IMR-90 (cell line): ENCODE measurements around the gene TOP3B. TPM values are rescaled to one million over a fixed set of nuclear protein-coding genes. Genes with fewer than 3 reads are reported as not detected.

ENCODE experiments used
- ATAC-seq: fragments of 200-7000 bp; cut with Tn5 transposase; 2 replicates; pipeline ENCODE4 v1.9.1; 2020; ENCODE audit warnings: low read depth, mild to moderate bottlenecking, moderate library complexity
- BruUV-seq: library from RNA; stranded (reverse); fragments of 400-500 nt; replicated peaks from 2 replicates; lab custom pipeline; 2021; lab: Mats Ljungman, UMichigan
- CTCF ChIA-PET: fragments of 300-600 bp; formaldehyde crosslinking; extraction: SDS; loops from one replicate; lab custom pipeline; 2021; ENCODE audit warnings: antibody characterized with exemption; lab: Yijun Ruan, JAX
- POLR2A ChIA-PET: fragments of 300-600 bp; sonication (Branson Sonifier 250); formaldehyde crosslinking; loops from one replicate; lab custom pipeline; 2022; ENCODE audit warnings: antibody characterized with exemption; ENCODE audit not compliant: unreplicated experiment; lab: Charles Lee
- DNase-seq: peaks from one replicate; pipeline ENCODE4 v3.0.0; 2013
- H2AFZ ChIP-seq: replicated peaks from 2 replicates; pipeline ENCODE3; 2013; ENCODE audit warnings: low read length, mild to moderate bottlenecking; ENCODE audit not compliant: poor library complexity
- H2AK5ac ChIP-seq: 2 replicates; pipeline ENCODE4 v1.6.1; 2013; ENCODE audit warnings: low read depth, low read length, inconsistent platforms
- H2AK9ac ChIP-seq: replicated peaks from 2 replicates; pipeline ENCODE3; 2013; ENCODE audit warnings: mild to moderate bottlenecking, low read depth, low read length, moderate library complexity; ENCODE audit not compliant: poor library complexity
- H2BK120ac ChIP-seq: 2 replicates; pipeline ENCODE4 v1.6.1; 2013; ENCODE audit warnings: low read depth, low read length, inconsistent platforms
- H2BK15ac ChIP-seq: 3 replicates; pipeline ENCODE4 v1.6.1; 2013; ENCODE audit warnings: low read depth, low read length, inconsistent platforms
- H2BK20ac ChIP-seq: 2 replicates; pipeline ENCODE4 v1.6.1; 2013; ENCODE audit warnings: low read depth, mild to moderate bottlenecking, inconsistent platforms, low read length, moderate library complexity
- H2BK5ac ChIP-seq: 2 replicates; pipeline ENCODE4 v1.6.1; 2013; ENCODE audit warnings: mild to moderate bottlenecking, low read depth, low read length, inconsistent platforms; ENCODE audit not compliant: poor library complexity, severe bottlenecking
- H3K14ac ChIP-seq: replicated peaks from 2 replicates; pipeline ENCODE4 v1.6.1; 2013; ENCODE audit warnings: low read depth, low read length, inconsistent platforms
- H3K18ac ChIP-seq: 2 replicates; pipeline ENCODE4 v1.6.1; 2013; ENCODE audit warnings: low read depth, low read length, control low read depth
- H3K23ac ChIP-seq: 2 replicates; pipeline ENCODE4 v1.6.1; 2013; ENCODE audit warnings: low read depth, low read length, inconsistent platforms
- H3K27ac ChIP-seq: 2 replicates; pipeline ENCODE4 v1.5.1; 2013; ENCODE audit warnings: mild to moderate bottlenecking, control low read depth, low read length; ENCODE audit not compliant: insufficient read depth
- H3K27me3 ChIP-seq: 2 replicates; pipeline ENCODE4 v1.6.1; 2013; ENCODE audit warnings: low read length; ENCODE audit not compliant: control insufficient read depth, insufficient read depth
- H3K36me3 ChIP-seq: 2 replicates; pipeline ENCODE4 v1.6.1; 2013; ENCODE audit warnings: low read length, mixed read lengths; ENCODE audit not compliant: control insufficient read depth, insufficient read depth
- H3K4ac ChIP-seq: 2 replicates; pipeline ENCODE4 v1.6.1; 2013; ENCODE audit warnings: low read depth, low read length, inconsistent platforms
- H3K4me1 ChIP-seq: 2 replicates; pipeline ENCODE4 v1.6.1; 2013; ENCODE audit warnings: low read length, mixed read lengths; ENCODE audit not compliant: control insufficient read depth, insufficient read depth
- H3K4me2 ChIP-seq: 2 replicates; pipeline ENCODE4 v1.6.1; 2013; ENCODE audit warnings: low read depth, mild to moderate bottlenecking, control low read depth, low read length, moderate library complexity
- H3K4me3 ChIP-seq: 2 replicates; pipeline ENCODE4 v1.5.1; 2013; ENCODE audit warnings: low read depth, mild to moderate bottlenecking, control low read depth, low read length, moderate library complexity; ENCODE audit not compliant: insufficient read depth
- H3K56ac ChIP-seq: 2 replicates; pipeline ENCODE4 v1.6.1; 2013; ENCODE audit warnings: low read length, inconsistent platforms; ENCODE audit not compliant: insufficient read depth; ENCODE audit errors: extremely low read depth
- H3K79me1 ChIP-seq, 2 experiments: 2 replicates each; pipeline ENCODE4 v1.6.1; 2013; ENCODE audit warnings: low read length in 2 of 2, inconsistent platforms in 1 of 2, low read depth in 1 of 2
- H3K9ac ChIP-seq: 2 replicates; pipeline ENCODE4 v1.6.1; 2013; ENCODE audit warnings: low read depth, low read length, control low read depth
- H3K9me1 ChIP-seq: 2 replicates; pipeline ENCODE4 v1.6.1; 2013; ENCODE audit warnings: low read length, inconsistent platforms; ENCODE audit not compliant: insufficient read depth
- H3K9me3 ChIP-seq: 2 replicates; pipeline ENCODE4 v1.6.1; 2013; ENCODE audit warnings: low read length; ENCODE audit not compliant: control insufficient read depth, insufficient read depth
- H4K20me1 ChIP-seq: 2 replicates; pipeline ENCODE4 v1.6.1; 2013; ENCODE audit warnings: low read length, inconsistent platforms; ENCODE audit not compliant: insufficient read depth
- H4K5ac ChIP-seq: 2 replicates; pipeline ENCODE4 v1.6.1; 2013; ENCODE audit warnings: mild to moderate bottlenecking, low read depth, low read length, control low read depth
- H4K8ac ChIP-seq, 2 experiments: 2 replicates each; pipeline ENCODE4 v1.6.1; 2013; ENCODE audit warnings: low read depth in 2 of 2, low read length in 2 of 2, control low read depth in 1 of 2, inconsistent platforms in 1 of 2
- H4K91ac ChIP-seq: 2 replicates; pipeline ENCODE4 v1.6.1; 2013; ENCODE audit warnings: low read depth, low read length, inconsistent platforms; ENCODE audit not compliant: insufficient read depth
- BHLHE40 ChIP-seq: fragments of 150-350 bp; IDR thresholded peaks from 2 replicates; pipeline ENCODE4 v1.6.1; 2016; ENCODE audit warnings: mild to moderate bottlenecking, low read depth, low read length
- CEBPB ChIP-seq: IDR thresholded peaks from 2 replicates; pipeline ENCODE4 v1.6.1; 2012; ENCODE audit warnings: low read depth, low read length, improper control_type of control experiment
- CHD1 ChIP-seq: IDR thresholded peaks from 2 replicates; pipeline ENCODE4 v1.6.1; 2012; ENCODE audit warnings: low read depth, low read length, improper control_type of control experiment
- CTCF ChIP-seq: conservative IDR thresholded peaks from 2 replicates; pipeline ENCODE4 v1.5.1; 2012; ENCODE audit warnings: mild to moderate bottlenecking, low read depth, low read length, improper control_type of control experiment
- FOS ChIP-seq: fragments of 150-350 bp; IDR thresholded peaks from 2 replicates; pipeline ENCODE4 v1.6.1; 2016; ENCODE audit warnings: low read depth, low read length
- MAFK ChIP-seq: IDR thresholded peaks from 2 replicates; pipeline ENCODE4 v1.6.1; 2012; ENCODE audit warnings: low read depth, low read length, improper control_type of control experiment
- MAZ ChIP-seq: IDR thresholded peaks from 2 replicates; pipeline ENCODE4 v1.6.1; 2012; ENCODE audit warnings: low read depth, mild to moderate bottlenecking, low read length, improper control_type of control experiment, moderate library complexity, borderline replicate concordance
- MXI1 ChIP-seq: IDR thresholded peaks from 2 replicates; pipeline ENCODE4 v1.6.1; 2012; ENCODE audit warnings: low read depth, mild to moderate bottlenecking, low read length, moderate library complexity, borderline replicate concordance
- NFE2L2 ChIP-seq: fragments of 150-350 bp; IDR thresholded peaks from 2 replicates; pipeline ENCODE4 v1.6.1; 2016; ENCODE audit warnings: low read depth, mild to moderate bottlenecking, low read length
- POLR2A ChIP-seq: IDR thresholded peaks from 2 replicates; pipeline ENCODE4 v1.6.1; 2012; ENCODE audit warnings: mild to moderate bottlenecking, low read depth, low read length
- RAD21 ChIP-seq: IDR thresholded peaks from 2 replicates; pipeline ENCODE4 v1.6.1; 2012; ENCODE audit warnings: low read length, improper control_type of control experiment
- RCOR1 ChIP-seq: IDR thresholded peaks from 2 replicates; pipeline ENCODE4 v1.6.1; 2012; ENCODE audit warnings: mild to moderate bottlenecking, low read length, improper control_type of control experiment; ENCODE audit not compliant: insufficient replicate concordance
- RFX5 ChIP-seq: IDR thresholded peaks from 2 replicates; pipeline ENCODE4 v1.8.0; 2012; ENCODE audit warnings: low read depth, mild to moderate bottlenecking, low read length, moderate library complexity
- SMC3 ChIP-seq: fragments of 150-350 bp; IDR thresholded peaks from 2 replicates; pipeline ENCODE4 v1.6.1; 2016; ENCODE audit warnings: low read depth, mild to moderate bottlenecking, antibody characterized with exemption, low read length, moderate library complexity
- USF2 ChIP-seq: fragments of 150-350 bp; IDR thresholded peaks from 2 replicates; pipeline ENCODE4 v1.6.1; 2017; ENCODE audit warnings: mild to moderate bottlenecking, antibody characterized with exemption, low read length, low read depth
- WGBS, 2 experiments: methylation state at CpG; one replicate each; pipeline versions ENCODE4 v1.1.5 to v1.1.7; 2013; ENCODE audit warnings: missing lambda C conversion rate in 2 of 2; ENCODE audit not compliant: insufficient read length in 1 of 2; ENCODE audit errors: extremely low coverage in 2 of 2; 5-methylcytosine and 5-hydroxymethylcytosine counted together
- dilution Hi-C: fragments of 300-500 bp; cut with HindIII; formaldehyde crosslinking; loops from one replicate; pipeline ENCODE4 v1.14.3; 2018; ENCODE audit warnings: low sequenced_read_pairs; ENCODE audit not compliant: unreplicated experiment
- in situ Hi-C: fragments of 300-500 bp; cut with MboI; formaldehyde crosslinking; loops from 3 replicates; pipeline ENCODE4 v1.14.3; 2019; ENCODE audit warnings: low sequenced_read_pairs, inconsistent platforms, mixed read lengths
- intact Hi-C: fragments of 100-400 bp; cut with micrococcal nuclease; formaldehyde crosslinking; loops from 2 replicates; pipeline ENCODE4 v1.10.0; 2022
- polyA plus RNA-seq, 3 experiments: library from polyadenylated mRNA; depleted of rRNA; stranded (reverse); fragments of >200 nt; gene quantifications; 2 replicates each; pipeline ENCODE4 v1.2.3, GENCODE V29; 2012; ENCODE audit warnings: low replicate concordance in 1 of 3
- total RNA-seq: library from RNA; depleted of rRNA; stranded (reverse); fragments of >200 nt; gene quantifications from 2 replicates; pipeline ENCODE4 v1.2.3, GENCODE V29; 2012
- TF ChIP-seq, protein P1 (sequence below): fragments of 150-350 bp; IDR thresholded peaks from 2 replicates; pipeline ENCODE4 v1.6.1; 2016; ENCODE audit warnings: low read depth, mild to moderate bottlenecking, low read length, moderate library complexity, borderline replicate concordance

The TOP3B gene
- total and polyA plus RNA-seq, 2 of the 4 experiments (the other 2 are of a cell fraction): 23.0 to 23.5 TPM

GRCh38 chr22:21968452-21969129 lies 14.0 kb downstream of the TOP3B start:
- H3K4ac ChIP-seq: no peak overlapping the region
- no peak overlapping the region for H2AFZ ChIP-seq
- no peaks in the 10 kb centered on the region for H3K4me1 ChIP-seq
- no peaks in the 10 kb centered on the region for H3K9me3 ChIP-seq
- TF ChIP-seq MAZ: no peak
- no peak for TF ChIP-seq USF2
- no peak for TF ChIP-seq CEBPB
- TF ChIP-seq, protein P1, sequence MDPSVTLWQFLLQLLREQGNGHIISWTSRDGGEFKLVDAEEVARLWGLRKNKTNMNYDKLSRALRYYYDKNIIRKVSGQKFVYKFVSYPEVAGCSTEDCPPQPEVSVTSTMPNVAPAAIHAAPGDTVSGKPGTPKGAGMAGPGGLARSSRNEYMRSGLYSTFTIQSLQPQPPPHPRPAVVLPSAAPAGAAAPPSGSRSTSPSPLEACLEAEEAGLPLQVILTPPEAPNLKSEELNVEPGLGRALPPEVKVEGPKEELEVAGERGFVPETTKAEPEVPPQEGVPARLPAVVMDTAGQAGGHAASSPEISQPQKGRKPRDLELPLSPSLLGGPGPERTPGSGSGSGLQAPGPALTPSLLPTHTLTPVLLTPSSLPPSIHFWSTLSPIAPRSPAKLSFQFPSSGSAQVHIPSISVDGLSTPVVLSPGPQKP: no peak
- TF ChIP-seq FOS: no peak
- TF ChIP-seq RFX5: no peak
- TF ChIP-seq POLR2A: no peak
- TF ChIP-seq NFE2L2: no peak
- TF ChIP-seq RCOR1: no peak
- no peak for TF ChIP-seq MXI1
- TF ChIP-seq CTCF: no peak
- TF ChIP-seq RAD21: no peak
- TF ChIP-seq CHD1: no peak
- no peak for TF ChIP-seq MAFK
- no peak for TF ChIP-seq BHLHE40
- no peak for TF ChIP-seq SMC3
- no peak for ATAC-seq
- no peak overlapping the region for H3K27ac ChIP-seq
- CTCF ChIA-PET: no interaction called here
- dilution Hi-C loops (no loop called here), in situ Hi-C loops (no loop called here), intact Hi-C loops (no loop called here)
- H3K18ac ChIP-seq: no peak overlapping the region
- no TSS peak for BruUV-seq
- no peaks in the 10 kb centered on the region for H3K27me3 ChIP-seq
- H3K36me3 ChIP-seq: peaks cover 85% of the 10 kb centered on the region
- no peak overlapping the region for H3K4me3 ChIP-seq
- 100% methylated on average over 1 of the region's 5 CpGs; no CpG with 5 or more reads in 1 of the 2 experiments for WGBS, 2 experiments
- peaks cover 8 to 11% of the 10 kb centered on the region in 2 experiments; a peak in 3 of 4 replicates for H3K79me1 ChIP-seq
- H3K4me2 ChIP-seq: no peak overlapping the region
- no peak overlapping the region for H2BK15ac ChIP-seq
- no peak overlapping the region for H3K14ac ChIP-seq
- no peak overlapping the region for H3K23ac ChIP-seq
- DNase-seq: no peak
- no peaks in the 10 kb centered on the region for H3K9me1 ChIP-seq
- no peak overlapping the region for H2AK5ac ChIP-seq
- no peak overlapping the region for H2BK20ac ChIP-seq
- no peak overlapping the region for H3K56ac ChIP-seq
- H4K20me1 ChIP-seq: 0 out of 2 replicates have a peak, but pooled peaks cover 6% of the 10 kb centered on the region
- POLR2A ChIA-PET: no interaction called here
- H2AK9ac ChIP-seq: no peak overlapping the region
- no peak overlapping the region for H2BK5ac ChIP-seq
- no peak overlapping the region for H4K8ac ChIP-seq
- no peak overlapping the region for H4K91ac ChIP-seq
- H4K5ac ChIP-seq: no peak overlapping the region
- H2BK120ac ChIP-seq: no peak overlapping the region
- no peak overlapping the region for H3K9ac ChIP-seq
